K562 (cell line): Measurements from ENCODE around the gene NDC1. TPM values are rescaled to one million over a fixed set of nuclear protein-coding genes. Genes with fewer than 3 reads are reported as not detected.
A peak's percentile ranks its signal among the peaks of the same experiment; 100 is the strongest.

Source experiments
- ATAC-seq: fragments of 200-7000 bp; cut with Tn5 transposase; 3 replicates; pipeline ENCODE4 v1.9.1; 2020; ENCODE audit warnings: moderate library complexity
- BruUV-seq: library from RNA; stranded (reverse); fragments of 400-500 nt; replicated peaks from 2 replicates; lab custom pipeline; 2021; lab: Mats Ljungman, UMichigan
- CTCF ChIA-PET: fragments of 300-600 bp; formaldehyde crosslinking; extraction: SDS; loops from one replicate; lab custom pipeline; 2021; ENCODE audit warnings: low intra/inter-chr PET ratio; lab: Yijun Ruan, JAX
- POLR2A ChIA-PET: fragments of 300-600, 350-650 bp; sonication (Branson Sonifier 250); formaldehyde crosslinking; extraction: SDS; loops from one replicate; lab custom pipeline; 2021; ENCODE audit warnings: antibody characterized with exemption, inconsistent platforms; lab: Yijun Ruan, JAX
- DNase-seq, 4 experiments: peaks; one replicate each; pipeline versions ENCODE4 v3.0.0 to v3.0.0-alpha.2; 2011 to 2018; ENCODE audit warnings: low spot score in 3 of 4, mixed read lengths in 3 of 4; ENCODE audit errors: extremely low read depth in 1 of 4
- FAIRE-seq: peaks from 2 replicates; lab custom pipeline; 2011; peaks lifted over from hg19 to GRCh38; lab: Jason Lieb, UNC
- H2AFZ ChIP-seq: 2 replicates; pipeline ENCODE4 v1.6.0; 2011; ENCODE audit warnings: low read depth, low read length, control low read depth, inconsistent platforms
- H3K27ac ChIP-seq: fragments of 200-600 bp; 3 replicates; pipeline ENCODE4 v1.8.0; 2011; ENCODE audit warnings: low read depth, mild to moderate bottlenecking, control low read depth, inconsistent platforms, low read length, moderate library complexity, mixed read lengths; ENCODE audit errors: extremely low read depth
- H3K27me3 ChIP-seq, 2 experiments: fragments of 300-600 bp in 1 of 2; 2 replicates in 1 of 2; 3 replicates in 1 of 2; pipeline versions ENCODE4 v1.6.0 to v1.8.0; 2011; ENCODE audit warnings: inconsistent platforms in 2 of 2, low read length in 2 of 2, mild to moderate bottlenecking in 1 of 2, mixed read lengths in 1 of 2, moderate library complexity in 1 of 2; ENCODE audit not compliant: control insufficient read depth in 2 of 2, insufficient read depth in 2 of 2
- H3K36me3 ChIP-seq: fragments of 300-600 bp; 3 replicates; pipeline ENCODE4 v1.8.0; 2011; ENCODE audit warnings: mild to moderate bottlenecking, low read length, inconsistent platforms; ENCODE audit not compliant: control insufficient read depth, insufficient read depth
- H3K4me1 ChIP-seq, 2 experiments: fragments of 200-600 bp in 1 of 2; replicated peaks in 1 of 2; 2 replicates in 1 of 2; 3 replicates in 1 of 2; pipeline versions ENCODE4 v1.5.1 to v1.8.0; 2011; ENCODE audit warnings: inconsistent platforms in 2 of 2, low read length in 2 of 2, mild to moderate bottlenecking in 1 of 2, mixed read lengths in 1 of 2, moderate library complexity in 1 of 2; ENCODE audit not compliant: control insufficient read depth in 2 of 2, insufficient read depth in 2 of 2
- H3K4me2 ChIP-seq: 2 replicates; pipeline ENCODE4 v1.6.1; 2011; ENCODE audit warnings: low read length, control low read depth, inconsistent platforms, mixed read lengths; ENCODE audit not compliant: insufficient read depth
- H3K4me3 ChIP-seq: fragments of 200-600 bp; sonication (generic), shearing (Covaris generic); 2 replicates; pipeline ENCODE4 v1.5.1; 2016; ENCODE audit warnings: control low read depth, inconsistent platforms
- H3K79me2 ChIP-seq: fragments of 200-600 bp; 3 replicates; pipeline ENCODE4 v1.8.0; 2011; ENCODE audit warnings: low read length, inconsistent platforms; ENCODE audit not compliant: control insufficient read depth, insufficient read depth
- H3K9ac ChIP-seq, 2 experiments: 2 replicates each; pipeline versions ENCODE4 v1.6.0 to v1.6.1; 2011; ENCODE audit warnings: low read depth in 2 of 2, low read length in 2 of 2, control low read depth in 1 of 2, inconsistent platforms in 1 of 2, mild to moderate bottlenecking in 1 of 2, mixed read lengths in 1 of 2; ENCODE audit not compliant: insufficient read depth in 1 of 2
- H3K9me1 ChIP-seq: one replicate; pipeline ENCODE4 v1.6.0; 2011; ENCODE audit warnings: inconsistent platforms, mild to moderate bottlenecking, low read length, moderate library complexity; ENCODE audit not compliant: control insufficient read depth, insufficient read depth
- H3K9me3 ChIP-seq: replicated peaks from 2 replicates; pipeline ENCODE4 v1.5.1; 2011; ENCODE audit warnings: low read depth, low read length, inconsistent platforms; ENCODE audit not compliant: control insufficient read depth, insufficient read depth
- H4K20me1 ChIP-seq: replicated peaks from 2 replicates; pipeline ENCODE4 v1.6.1; 2011; ENCODE audit warnings: low read length, inconsistent platforms, mixed read lengths; ENCODE audit not compliant: control insufficient read depth, insufficient read depth
- CBFA2T2 ChIP-seq: fragments of 450-650 bp; conservative IDR thresholded peaks from 2 replicates; pipeline ENCODE4 v1.6.1; 2017; ENCODE audit warnings: mild to moderate bottlenecking
- CEBPB ChIP-seq: fragments of 450-650 bp; IDR thresholded peaks from 2 replicates; pipeline ENCODE4 v1.6.1; 2016; ENCODE audit warnings: missing genetic modification characterization, missing compliant biosample characterization
- TAF7 ChIP-seq: fragments of 450-650 bp; IDR thresholded peaks from 2 replicates; pipeline ENCODE4 v1.6.1; 2016; ENCODE audit warnings: missing genetic modification characterization, missing compliant biosample characterization
- ZKSCAN1 ChIP-seq: fragments of 150-350 bp; IDR thresholded peaks from 2 replicates; pipeline ENCODE4 v1.6.1; 2016; ENCODE audit warnings: low read depth, low read length
- WGBS: fragments of 100-300 bp; shearing (Covaris generic); methylation state at CpG from one replicate; pipeline ENCODE4 v1.1.6; 2016; ENCODE audit warnings: low coverage, mixed read lengths; ENCODE audit not compliant: insufficient coverage; ENCODE audit errors: missing lambda C conversion rate; 5-methylcytosine and 5-hydroxymethylcytosine counted together
- in situ Hi-C: fragments of 300-500 bp; cut with MboI; formaldehyde crosslinking; loops from 4 replicates; pipeline ENCODE4 v1.15.0; 2018; ENCODE audit warnings: inconsistent platforms, mixed read lengths
- intact Hi-C: fragments of 100-400 bp; cut with micrococcal nuclease; formaldehyde crosslinking; loops from 2 replicates; pipeline ENCODE4 v1.14.2; 2022
- polyA plus RNA-seq, 8 experiments: library from polyadenylated mRNA; depleted of rRNA in 4 of 8; stranded (reverse) in 5 of 8; unstranded in 3 of 8; fragments of >200 nt; fragmentation: Nextera tagmentation in 2 of 8; fragmentation: Illumina TruSeq in 1 of 8; extraction: Ambion mirVana in 2 of 8; extraction: Trizol in 1 of 8; gene quantifications; 2 replicates each; pipeline versions ENCODE4 v1.2.1 to v1.2.3, GENCODE V29; 2011 to 2014; ENCODE audit warnings: inconsistent platforms in 1 of 8, missing spikeins in 1 of 8
- total RNA-seq, 7 experiments: library from RNA; depleted of rRNA in 6 of 7; stranded (reverse); fragments of >200 nt in 6 of 7; fragmentation: Illumina TruSeq in 2 of 7; extraction: Trizol in 2 of 7; gene quantifications; 2 replicates each; pipeline versions ENCODE4 v1.2.1 to v1.2.3, GENCODE V29; 2011 to 2021; ENCODE audit warnings: low replicate concordance in 1 of 7

The NDC1 gene
- total and polyA plus RNA-seq, 9 of the 15 experiments (the other 6 are each of a cell fraction or from before 2014, with no cell fraction given): 26.9 to 102 (median 64.5) TPM

GRCh38 chr1:53850082-53850673, 12.1 kb upstream of the NDC1 start:
- Histone ChIP-seq H4K20me1 (no peaks in the 10 kb centered on the region), H3K4me1 (no peaks in the 10 kb centered on the region), H3K9me3 (no peaks in the 10 kb centered on the region; the same call in 1 of the 2 replicates), H3K4me3 (no peak overlapping the region), H3K79me2 (no peaks in the 10 kb centered on the region), H3K27ac (no peak overlapping the region), H3K36me3 (peaks cover 3% of the 10 kb centered on the region; the same call in 1 of the 3 replicates), H3K9me1 (no peaks in the 10 kb centered on the region), H2AFZ (no peak overlapping the region), H3K4me2 (no peak overlapping the region), H3K27me3 (no peaks in the 10 kb centered on the region), H3K9ac (no peak overlapping the region)
- 61% methylated on average over 7 of the region's 7 CpGs for WGBS
- CTCF ChIA-PET: no interaction called here
- ATAC-seq: no peak
- DNase-seq: no peak
- POLR2A ChIA-PET: interaction anchor here (1.9 kb wide), 1 partner anchor 9 kb away, joined by 7 read pairs; no protein-coding TSS in a partner anchor
- no peak for FAIRE-seq
- BruUV-seq: no TSS peak
- intact Hi-C loops (no loop called here), in situ Hi-C loops (no loop called here)
- no peak for TF ChIP-seq TAF7 (tag)
- peak; percentile 92 for TF ChIP-seq ZKSCAN1

- H3K79me2 ChIP-seq: no peaks in the 10 kb centered on the region
- DNase-seq (no peak), FAIRE-seq (no peak), ATAC-seq (no peak)
- in situ Hi-C loops: no loop called here
- intact Hi-C loops: no loop called here
- H3K36me3 ChIP-seq: no peaks in the 10 kb centered on the region
- no peaks in the 10 kb centered on the region for H3K9me1 ChIP-seq
- WGBS: 25% methylated on average over 6 of the region's 6 CpGs
- TF ChIP-seq CEBPB (tag): peak; percentile 63
- no peak for TF ChIP-seq CBFA2T2
- peaks cover 2% of the 10 kb centered on the region; the same call in 1 of the 2 replicates for H3K9me3 ChIP-seq
- no peak overlapping the region for H3K27ac ChIP-seq
- no peak overlapping the region for H3K9ac ChIP-seq
- CTCF ChIA-PET: no interaction called here
- POLR2A ChIA-PET: interaction anchor here (0.6 to 0.7 kb wide), 2 partner anchors 13 to 171 kb away, joined by 3 read pairs; no protein-coding TSS in a partner anchor
- H3K4me2 ChIP-seq: no peak overlapping the region
- H3K4me1 ChIP-seq: no peaks in the 10 kb centered on the region
- BruUV-seq: no TSS peak
- H3K4me3 ChIP-seq: no peak overlapping the region
- H3K27me3 ChIP-seq: no peaks in the 10 kb centered on the region
- no peaks in the 10 kb centered on the region for H4K20me1 ChIP-seq
- no peak overlapping the region for H2AFZ ChIP-seq
Measured at GRCh38 chr1:53847980-53848379, 9.9 kb upstream of the NDC1 start.
